ENCODE data around the gene NDRG3.

Gene NDRG3

DNA sequence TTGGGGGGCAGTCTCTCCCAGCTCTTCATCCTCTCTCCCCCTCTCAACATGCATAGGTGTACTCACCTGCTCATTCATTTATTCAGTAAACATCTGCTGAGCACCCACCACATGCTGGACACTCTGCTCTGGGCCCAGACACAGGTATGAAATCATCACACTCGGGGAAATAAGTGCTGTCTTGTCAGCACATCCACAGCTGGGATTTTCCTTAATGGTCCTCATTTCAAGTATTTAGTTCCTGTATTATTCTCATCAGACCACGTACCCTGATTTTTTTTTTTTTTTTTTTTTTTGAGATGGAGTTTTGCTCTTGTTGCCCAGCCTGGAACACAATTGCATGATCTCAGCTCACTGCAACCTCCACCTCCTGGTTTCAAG lies 121.0 kb downstream of the NDRG3 start:
- no peak overlapping the region for H3K4me3 ChIP-seq (replicated peaks; ENCODE audit: insufficient read depth, low read length)
- TF ChIP-seq, protein P1, sequence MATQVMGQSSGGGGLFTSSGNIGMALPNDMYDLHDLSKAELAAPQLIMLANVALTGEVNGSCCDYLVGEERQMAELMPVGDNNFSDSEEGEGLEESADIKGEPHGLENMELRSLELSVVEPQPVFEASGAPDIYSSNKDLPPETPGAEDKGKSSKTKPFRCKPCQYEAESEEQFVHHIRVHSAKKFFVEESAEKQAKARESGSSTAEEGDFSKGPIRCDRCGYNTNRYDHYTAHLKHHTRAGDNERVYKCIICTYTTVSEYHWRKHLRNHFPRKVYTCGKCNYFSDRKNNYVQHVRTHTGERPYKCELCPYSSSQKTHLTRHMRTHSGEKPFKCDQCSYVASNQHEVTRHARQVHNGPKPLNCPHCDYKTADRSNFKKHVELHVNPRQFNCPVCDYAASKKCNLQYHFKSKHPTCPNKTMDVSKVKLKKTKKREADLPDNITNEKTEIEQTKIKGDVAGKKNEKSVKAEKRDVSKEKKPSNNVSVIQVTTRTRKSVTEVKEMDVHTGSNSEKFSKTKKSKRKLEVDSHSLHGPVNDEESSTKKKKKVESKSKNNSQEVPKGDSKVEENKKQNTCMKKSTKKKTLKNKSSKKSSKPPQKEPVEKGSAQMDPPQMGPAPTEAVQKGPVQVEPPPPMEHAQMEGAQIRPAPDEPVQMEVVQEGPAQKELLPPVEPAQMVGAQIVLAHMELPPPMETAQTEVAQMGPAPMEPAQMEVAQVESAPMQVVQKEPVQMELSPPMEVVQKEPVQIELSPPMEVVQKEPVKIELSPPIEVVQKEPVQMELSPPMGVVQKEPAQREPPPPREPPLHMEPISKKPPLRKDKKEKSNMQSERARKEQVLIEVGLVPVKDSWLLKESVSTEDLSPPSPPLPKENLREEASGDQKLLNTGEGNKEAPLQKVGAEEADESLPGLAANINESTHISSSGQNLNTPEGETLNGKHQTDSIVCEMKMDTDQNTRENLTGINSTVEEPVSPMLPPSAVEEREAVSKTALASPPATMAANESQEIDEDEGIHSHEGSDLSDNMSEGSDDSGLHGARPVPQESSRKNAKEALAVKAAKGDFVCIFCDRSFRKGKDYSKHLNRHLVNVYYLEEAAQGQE (IDR thresholded peaks at IDR 0.05; ENCODE audit: insufficient replicate concordance, low read depth), result no peak
- TF ChIP-seq SPI1 (IDR thresholded peaks at IDR 0.05; ENCODE audit: borderline replicate concordance, low read depth) (no peak), GABPA (IDR thresholded peaks at IDR 0.05; ENCODE audit: low read depth) (no peak)
- H3K27me3 ChIP-seq (ENCODE audit: insufficient read depth, poor library complexity, severe bottlenecking), result no peaks in the 10 kb centered on the region
- no peak for DNase-seq (ENCODE audit: low read depth in 1 of 2, low spot score in 1 of 2)
- H3K27ac ChIP-seq (replicated peaks), result no peak overlapping the region

DNA sequence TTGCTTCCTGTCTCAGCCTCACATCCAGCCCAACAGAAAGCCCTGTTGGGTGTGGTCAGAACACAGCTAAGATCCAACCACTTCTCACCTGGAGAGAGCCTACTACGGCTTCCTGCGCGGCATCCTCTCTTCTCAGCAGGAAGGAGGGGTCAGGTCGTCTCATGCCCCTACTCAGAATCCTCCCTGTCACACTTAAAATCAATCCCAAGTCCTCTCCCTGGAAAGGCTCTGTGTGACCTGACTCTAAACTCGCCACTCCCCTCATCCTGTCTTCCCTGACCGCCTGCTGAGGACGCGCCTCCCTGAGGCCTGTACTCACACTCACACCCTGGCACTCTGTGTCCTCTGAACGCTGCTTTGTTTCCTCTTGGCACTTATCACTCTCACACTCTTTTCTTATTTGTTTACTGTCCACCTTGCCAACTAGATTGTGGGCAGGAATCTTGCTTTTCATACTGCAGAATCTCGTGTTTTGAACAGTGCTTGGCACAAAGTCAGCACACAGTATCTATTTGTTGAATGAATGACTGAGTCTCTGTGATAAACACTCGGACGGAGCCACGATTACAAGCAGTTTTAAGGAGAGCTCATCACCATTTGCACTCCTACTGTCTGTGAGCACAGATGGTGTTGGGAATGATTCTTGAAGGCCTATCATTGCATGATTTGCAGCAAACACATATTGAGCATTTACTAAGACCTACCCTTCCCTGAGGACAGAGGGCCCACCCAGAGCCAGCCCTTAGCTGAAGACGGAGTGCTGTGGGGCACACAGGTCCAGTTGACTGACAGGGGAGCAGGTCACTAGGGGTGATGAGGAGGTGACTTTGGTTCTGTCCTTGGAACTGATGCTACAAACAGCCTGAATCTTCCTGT lies 121.6 kb downstream of the NDRG3 start:
- H3K4me3 ChIP-seq (replicated peaks; ENCODE audit: insufficient read depth, low read length), result no peak overlapping the region
- H3K27me3 ChIP-seq (ENCODE audit: insufficient read depth, poor library complexity, severe bottlenecking), result no peaks in the 10 kb centered on the region
- no peak for DNase-seq (ENCODE audit: low read depth in 1 of 2, low spot score in 1 of 2)
- TF ChIP-seq GABPA (IDR thresholded peaks at IDR 0.05; ENCODE audit: low read depth) (no peak), SPI1 (IDR thresholded peaks at IDR 0.05; ENCODE audit: borderline replicate concordance, low read depth) (no peak)
- TF ChIP-seq, protein P1 (IDR thresholded peaks at IDR 0.05; ENCODE audit: insufficient replicate concordance, low read depth), result no peak
- H3K27ac ChIP-seq (replicated peaks), result no peak overlapping the region

DNA sequence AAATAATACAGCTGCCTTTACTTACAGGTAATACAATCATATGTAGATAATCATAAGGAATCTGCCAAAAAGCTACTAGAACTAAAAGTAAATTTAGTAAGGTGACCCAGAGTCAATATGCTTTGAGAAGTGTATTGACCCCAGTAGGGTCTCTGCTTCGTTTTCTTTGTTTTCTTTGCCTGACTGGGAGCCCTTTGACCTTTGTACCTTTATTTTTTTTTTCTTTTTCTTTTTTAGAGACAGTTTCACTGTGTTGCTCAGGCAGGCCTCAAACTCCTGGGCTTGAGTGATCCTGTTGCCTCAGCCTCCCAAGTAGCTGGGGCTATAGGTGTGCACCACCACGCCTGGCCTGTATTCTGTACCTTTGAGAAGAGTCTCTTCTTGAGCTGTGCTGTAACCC lies 122.4 kb downstream of the NDRG3 start:
- H3K27ac ChIP-seq (replicated peaks), result no peak overlapping the region
- no peak overlapping the region for H3K4me3 ChIP-seq (replicated peaks; ENCODE audit: insufficient read depth, low read length)
- TF ChIP-seq, protein P1 (IDR thresholded peaks at IDR 0.05; ENCODE audit: insufficient replicate concordance, low read depth), result no peak
- TF ChIP-seq GABPA (IDR thresholded peaks at IDR 0.05; ENCODE audit: low read depth), result no peak
- TF ChIP-seq, protein P2, sequence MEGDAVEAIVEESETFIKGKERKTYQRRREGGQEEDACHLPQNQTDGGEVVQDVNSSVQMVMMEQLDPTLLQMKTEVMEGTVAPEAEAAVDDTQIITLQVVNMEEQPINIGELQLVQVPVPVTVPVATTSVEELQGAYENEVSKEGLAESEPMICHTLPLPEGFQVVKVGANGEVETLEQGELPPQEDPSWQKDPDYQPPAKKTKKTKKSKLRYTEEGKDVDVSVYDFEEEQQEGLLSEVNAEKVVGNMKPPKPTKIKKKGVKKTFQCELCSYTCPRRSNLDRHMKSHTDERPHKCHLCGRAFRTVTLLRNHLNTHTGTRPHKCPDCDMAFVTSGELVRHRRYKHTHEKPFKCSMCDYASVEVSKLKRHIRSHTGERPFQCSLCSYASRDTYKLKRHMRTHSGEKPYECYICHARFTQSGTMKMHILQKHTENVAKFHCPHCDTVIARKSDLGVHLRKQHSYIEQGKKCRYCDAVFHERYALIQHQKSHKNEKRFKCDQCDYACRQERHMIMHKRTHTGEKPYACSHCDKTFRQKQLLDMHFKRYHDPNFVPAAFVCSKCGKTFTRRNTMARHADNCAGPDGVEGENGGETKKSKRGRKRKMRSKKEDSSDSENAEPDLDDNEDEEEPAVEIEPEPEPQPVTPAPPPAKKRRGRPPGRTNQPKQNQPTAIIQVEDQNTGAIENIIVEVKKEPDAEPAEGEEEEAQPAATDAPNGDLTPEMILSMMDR (IDR thresholded peaks at IDR 0.05; ENCODE audit: insufficient read depth, low read length), result no peak
- TF ChIP-seq POLR2AphosphoS5 (IDR thresholded peaks at IDR 0.05; ENCODE audit: low read depth), result no peak
- TF ChIP-seq SPI1 (IDR thresholded peaks at IDR 0.05; ENCODE audit: borderline replicate concordance, low read depth), result no peak

DNA sequence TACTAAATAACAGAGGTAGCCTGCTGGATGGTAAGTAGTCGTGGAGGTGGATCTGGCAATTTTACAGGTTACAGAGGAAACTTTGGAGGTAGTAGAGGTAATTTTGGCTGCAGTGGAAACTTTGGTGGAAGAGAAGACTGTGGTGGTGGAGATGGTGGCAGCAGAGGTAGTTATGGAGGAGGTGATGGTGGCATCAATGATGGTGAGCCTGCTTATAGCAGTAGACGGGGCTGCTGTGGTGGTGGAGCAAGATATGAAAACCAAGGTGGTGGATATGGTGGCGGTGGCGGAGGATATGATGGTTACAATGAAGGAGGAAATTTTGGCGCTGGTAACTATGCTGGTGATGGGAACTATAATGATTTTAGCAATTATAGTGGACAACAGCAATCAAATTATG lies 125.0 kb downstream of the NDRG3 start:
- no peaks in the 10 kb centered on the region for H3K27me3 ChIP-seq (ENCODE audit: insufficient read depth, poor library complexity, severe bottlenecking)
- TF ChIP-seq POLR2AphosphoS5 (IDR thresholded peaks at IDR 0.05; ENCODE audit: low read depth), result no peak
- TF ChIP-seq, protein P2 (IDR thresholded peaks at IDR 0.05; ENCODE audit: insufficient read depth, low read length), result no peak
- no peak for TF ChIP-seq GABPA (IDR thresholded peaks at IDR 0.05; ENCODE audit: low read depth)
- TF ChIP-seq, protein P1 (IDR thresholded peaks at IDR 0.05; ENCODE audit: insufficient replicate concordance, low read depth), result no peak
- no peak for TF ChIP-seq SPI1 (IDR thresholded peaks at IDR 0.05; ENCODE audit: borderline replicate concordance, low read depth)
- no peak for DNase-seq (ENCODE audit: low read depth in 1 of 2, low spot score in 1 of 2)
- no peak overlapping the region for H3K4me3 ChIP-seq (replicated peaks; ENCODE audit: insufficient read depth, low read length)
- H3K27ac ChIP-seq (replicated peaks), result no peak overlapping the region

More for the DNA sequence above, 122.4 kb downstream of the NDRG3 start:
- no peaks in the 10 kb centered on the region for H3K27me3 ChIP-seq (ENCODE audit: insufficient read depth, poor library complexity, severe bottlenecking)
- DNase-seq (ENCODE audit: low read depth in 1 of 2, low spot score in 1 of 2), result no peak
